HepG2 (cell line): ENCODE data around the gene CDC42BPG. TPM values are rescaled to one million over a fixed set of nuclear protein-coding genes. Genes with fewer than 3 reads are reported as not detected.
A peak's percentile ranks its signal among the peaks of the same experiment; 100 is the strongest.

Source experiments
- BORCS8-MEF2B ChIP-seq: sonication (generic); formaldehyde crosslinking; IDR thresholded peaks from 2 replicates; pipeline ENCODE4 v1.8.0; 2022; ENCODE audit warnings: mild to moderate bottlenecking, missing genetic modification reagents
- CC2D1A ChIP-seq: sonication (generic); formaldehyde crosslinking; IDR thresholded peaks from 2 replicates; pipeline ENCODE4 v1.8.1; 2023; ENCODE audit warnings: mild to moderate bottlenecking, missing genetic modification reagents
- ELF3 ChIP-seq: IDR thresholded peaks from 2 replicates; pipeline ENCODE4 v1.6.1; 2016; ENCODE audit warnings: missing genetic modification reagents, missing compliant biosample characterization
- FOSL1 ChIP-seq: sonication (generic); formaldehyde crosslinking; IDR thresholded peaks from 2 replicates; pipeline ENCODE4 v1.9.0; 2021; ENCODE audit warnings: missing genetic modification reagents, borderline replicate concordance
- NR2C2 ChIP-seq: sonication (generic); formaldehyde crosslinking; IDR thresholded peaks from 2 replicates; pipeline ENCODE4 v1.4.0; 2020; ENCODE audit warnings: missing genetic modification reagents, mild to moderate bottlenecking, moderate library complexity, borderline replicate concordance
- PRPF4 ChIP-seq: fragments of 200-400 bp; formaldehyde crosslinking; IDR thresholded peaks from 2 replicates; pipeline ENCODE4 v1.6.1; 2016; ENCODE audit warnings: low read length, low read depth; ENCODE audit not compliant: poor library complexity, severe bottlenecking
- SP2 ChIP-seq: sonication (generic); formaldehyde crosslinking; IDR thresholded peaks from 2 replicates; pipeline ENCODE4 v1.5.1; 2020; ENCODE audit warnings: mild to moderate bottlenecking, missing genetic modification reagents
- ZFP36 ChIP-seq: fragments of 150-350 bp; IDR thresholded peaks from 2 replicates; pipeline ENCODE4 v1.6.1; 2018; ENCODE audit warnings: borderline replicate concordance, low read length, low read depth; ENCODE audit not compliant: partially characterized antibody
- ZNF335 ChIP-seq: sonication (generic); formaldehyde crosslinking; IDR thresholded peaks from 2 replicates; pipeline ENCODE4 v1.4.0; 2020; ENCODE audit warnings: missing genetic modification reagents
- ZNF530 ChIP-seq: sonication (generic); formaldehyde crosslinking; IDR thresholded peaks from 2 replicates; pipeline ENCODE4 v1.5.0; 2020; ENCODE audit warnings: low read depth, mild to moderate bottlenecking, missing genetic modification reagents
- polyA plus RNA-seq, 8 experiments: library from polyadenylated mRNA; depleted of rRNA in 3 of 8; stranded (reverse) in 7 of 8; unstranded in 1 of 8; fragments of >200 nt; fragmentation: Illumina TruSeq in 4 of 8; extraction: Trizol in 4 of 8; gene quantifications; 2 replicates each; pipeline versions ENCODE4 v1.2.1 to v1.2.3, GENCODE V29; 2011 to 2016; ENCODE audit warnings: low read depth in 4 of 8, missing spikeins in 1 of 8, mixed read lengths in 1 of 8; ENCODE audit not compliant: insufficient read depth in 1 of 8
- total RNA-seq, 5 experiments: library from RNA; depleted of rRNA; stranded (reverse); fragments of >200 nt; fragmentation: Illumina TruSeq; extraction: Trizol; gene quantifications; 2 replicates each; pipeline ENCODE4 v1.2.3, GENCODE V29; 2016; ENCODE audit warnings: low read depth in 1 of 5
- TF ChIP-seq, protein P1 (sequence below): sonication (generic); formaldehyde crosslinking; IDR thresholded peaks from 2 replicates; pipeline ENCODE4 v1.5.1; 2020; ENCODE audit warnings: mild to moderate bottlenecking, missing genetic modification reagents, moderate library complexity
- TF ChIP-seq, protein P2 (sequence below): sonication (generic); formaldehyde crosslinking; IDR thresholded peaks from 2 replicates; pipeline ENCODE4 v1.5.1; 2020; ENCODE audit warnings: mild to moderate bottlenecking, missing genetic modification reagents

CDC42BPG gene
- total and polyA plus RNA-seq, 2 of the 13 experiments (the other 11 are each of a cell fraction or from before 2014, with no cell fraction given), result 0.55 to 1.4 TPM

DNA sequence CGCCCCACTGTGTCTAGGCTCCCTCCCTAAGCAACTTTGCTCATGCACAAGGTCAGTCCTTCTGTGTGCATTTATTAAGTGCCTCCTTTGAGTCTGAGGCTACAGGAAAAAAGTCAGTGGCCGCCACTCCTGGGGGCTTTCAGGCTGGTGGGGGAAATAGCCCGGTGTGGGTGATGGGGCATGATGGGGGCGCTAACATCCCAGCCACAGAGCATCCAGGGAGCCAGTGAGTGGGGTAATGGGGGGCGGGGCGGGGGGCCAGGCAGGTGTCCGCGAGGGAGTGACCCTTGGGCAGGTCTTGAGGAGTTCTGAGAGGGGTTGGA lies 43.9 kb upstream of the CDC42BPG start (continued):
- TF ChIP-seq BORCS8-MEF2B (CRISPR knock-in tag), result 0 out of 2 replicates have a peak, but pooled peaks have one; percentile 4
- TF ChIP-seq, protein P1, sequence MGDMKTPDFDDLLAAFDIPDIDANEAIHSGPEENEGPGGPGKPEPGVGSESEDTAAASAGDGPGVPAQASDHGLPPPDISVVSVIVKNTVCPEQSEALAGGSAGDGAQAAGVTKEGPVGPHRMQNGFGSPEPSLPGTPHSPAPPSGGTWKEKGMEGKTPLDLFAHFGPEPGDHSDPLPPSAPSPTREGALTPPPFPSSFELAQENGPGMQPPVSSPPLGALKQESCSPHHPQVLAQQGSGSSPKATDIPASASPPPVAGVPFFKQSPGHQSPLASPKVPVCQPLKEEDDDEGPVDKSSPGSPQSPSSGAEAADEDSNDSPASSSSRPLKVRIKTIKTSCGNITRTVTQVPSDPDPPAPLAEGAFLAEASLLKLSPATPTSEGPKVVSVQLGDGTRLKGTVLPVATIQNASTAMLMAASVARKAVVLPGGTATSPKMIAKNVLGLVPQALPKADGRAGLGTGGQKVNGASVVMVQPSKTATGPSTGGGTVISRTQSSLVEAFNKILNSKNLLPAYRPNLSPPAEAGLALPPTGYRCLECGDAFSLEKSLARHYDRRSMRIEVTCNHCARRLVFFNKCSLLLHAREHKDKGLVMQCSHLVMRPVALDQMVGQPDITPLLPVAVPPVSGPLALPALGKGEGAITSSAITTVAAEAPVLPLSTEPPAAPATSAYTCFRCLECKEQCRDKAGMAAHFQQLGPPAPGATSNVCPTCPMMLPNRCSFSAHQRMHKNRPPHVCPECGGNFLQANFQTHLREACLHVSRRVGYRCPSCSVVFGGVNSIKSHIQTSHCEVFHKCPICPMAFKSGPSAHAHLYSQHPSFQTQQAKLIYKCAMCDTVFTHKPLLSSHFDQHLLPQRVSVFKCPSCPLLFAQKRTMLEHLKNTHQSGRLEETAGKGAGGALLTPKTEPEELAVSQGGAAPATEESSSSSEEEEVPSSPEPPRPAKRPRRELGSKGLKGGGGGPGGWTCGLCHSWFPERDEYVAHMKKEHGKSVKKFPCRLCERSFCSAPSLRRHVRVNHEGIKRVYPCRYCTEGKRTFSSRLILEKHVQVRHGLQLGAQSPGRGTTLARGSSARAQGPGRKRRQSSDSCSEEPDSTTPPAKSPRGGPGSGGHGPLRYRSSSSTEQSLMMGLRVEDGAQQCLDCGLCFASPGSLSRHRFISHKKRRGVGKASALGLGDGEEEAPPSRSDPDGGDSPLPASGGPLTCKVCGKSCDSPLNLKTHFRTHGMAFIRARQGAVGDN (CRISPR knock-in tag), result peak; percentile 3
- no peak for TF ChIP-seq FOSL1
- 0 out of 2 replicates have a peak, but pooled peaks have one; percentile 15 for TF ChIP-seq NR2C2 (CRISPR knock-in tag)
- TF ChIP-seq ZNF530 (CRISPR knock-in tag), result no peak
- no peak for TF ChIP-seq SP2
- no peak for TF ChIP-seq CC2D1A (CRISPR knock-in tag)
- no peak for TF ChIP-seq ZFP36
- no peak for TF ChIP-seq ELF3 (CRISPR knock-in tag)
- no peak for TF ChIP-seq ZNF335
- TF ChIP-seq, protein P2, sequence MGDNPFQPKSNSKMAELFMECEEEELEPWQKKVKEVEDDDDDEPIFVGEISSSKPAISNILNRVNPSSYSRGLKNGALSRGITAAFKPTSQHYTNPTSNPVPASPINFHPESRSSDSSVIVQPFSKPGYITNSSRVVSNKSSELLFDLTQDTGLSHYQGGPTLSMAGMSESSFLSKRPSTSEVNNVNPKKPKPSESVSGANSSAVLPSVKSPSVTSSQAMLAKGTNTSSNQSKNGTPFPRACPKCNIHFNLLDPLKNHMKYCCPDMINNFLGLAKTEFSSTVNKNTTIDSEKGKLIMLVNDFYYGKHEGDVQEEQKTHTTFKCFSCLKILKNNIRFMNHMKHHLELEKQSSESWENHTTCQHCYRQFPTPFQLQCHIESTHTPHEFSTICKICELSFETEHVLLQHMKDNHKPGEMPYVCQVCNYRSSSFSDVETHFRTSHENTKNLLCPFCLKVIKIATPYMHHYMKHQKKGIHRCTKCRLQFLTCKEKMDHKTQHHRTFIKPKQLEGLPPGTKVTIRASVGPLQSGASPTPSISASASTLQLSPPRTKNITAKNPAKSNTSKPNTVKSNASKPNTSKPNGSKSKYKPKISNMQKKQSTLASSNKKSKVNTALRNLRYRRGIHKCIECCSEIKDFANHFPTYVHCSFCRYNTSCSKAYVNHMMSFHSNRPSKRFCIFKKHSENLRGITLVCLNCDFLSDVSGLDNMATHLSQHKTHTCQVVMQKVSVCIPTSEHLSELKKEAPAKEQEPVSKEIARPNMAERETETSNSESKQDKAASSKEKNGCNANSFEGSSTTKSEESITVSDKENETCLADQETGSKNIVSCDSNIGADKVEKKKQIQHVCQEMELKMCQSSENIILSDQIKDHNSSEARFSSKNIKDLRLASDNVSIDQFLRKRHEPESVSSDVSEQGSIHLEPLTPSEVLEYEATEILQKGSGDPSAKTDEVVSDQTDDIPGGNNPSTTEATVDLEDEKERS (CRISPR knock-in tag), result 0 out of 2 replicates have a peak, but pooled peaks have one; percentile 18
- no peak for TF ChIP-seq PRPF4
